ENCODE results near the gene RITA1. TPM values are rescaled to one million over a fixed set of nuclear protein-coding genes. Genes with fewer than 3 reads are reported as not detected.

The RITA1 gene
- total RNA-seq, 2 experiments from 2014 or later, result 21.0 to 22.6 TPM

DNA sequence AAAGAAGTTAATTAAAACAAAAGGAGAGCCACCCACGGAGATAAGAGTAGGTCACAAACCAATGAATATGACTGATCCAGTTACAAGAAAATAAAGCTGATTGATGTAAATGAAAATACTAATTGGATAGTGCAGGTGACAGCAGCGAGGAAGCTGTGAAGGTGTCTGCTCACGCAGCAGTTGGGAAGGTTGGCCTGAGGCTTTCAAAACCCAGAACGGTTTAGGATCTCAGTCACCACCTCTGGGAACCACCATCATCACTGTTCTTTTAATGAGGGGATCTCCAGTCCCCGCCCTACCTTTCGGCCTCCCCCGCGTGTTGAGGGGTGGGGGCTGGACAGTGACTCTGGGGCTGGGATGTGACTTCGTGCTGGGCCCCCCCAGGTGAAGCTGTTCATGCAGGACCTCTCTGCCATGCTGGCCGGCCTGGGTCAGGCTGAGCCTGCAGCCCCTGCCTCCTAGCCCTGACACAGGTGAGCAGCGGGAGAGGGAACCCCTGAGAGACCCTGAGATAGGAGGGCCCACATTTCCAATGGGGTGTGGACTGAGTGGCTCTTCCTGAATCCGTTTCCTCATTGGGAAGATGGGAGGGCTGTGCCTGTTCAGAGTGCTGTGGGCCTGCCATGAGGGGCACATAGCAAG lies 28.2 kb upstream of the RITA1 start:
- peaks cover 5% of the 10 kb centered on the region for H3K27me3 Mint-ChIP-seq (ENCODE audit: low read depth)
- ChIA-PET CTCF (no interaction called here), POLR2A (interaction anchor here (1.0 kb wide), 1 partner anchor 11 kb away, joined by 3 read pairs; no protein-coding TSS in a partner anchor)
- DNase-seq, result no peak
- peaks cover 27% of the 10 kb centered on the region for H3K4me1 Mint-ChIP-seq (ENCODE audit: low read depth)
- ATAC-seq, result no peak
- no peak overlapping the region for H3K27ac Mint-ChIP-seq
- no peaks in the 10 kb centered on the region for H3K9me3 Mint-ChIP-seq (ENCODE audit: insufficient read depth)
- H3K36me3 Mint-ChIP-seq (ENCODE audit: low read depth), result peaks cover 35% of the 10 kb centered on the region
- H3K4me3 Mint-ChIP-seq, result no peak overlapping the region

DNA sequence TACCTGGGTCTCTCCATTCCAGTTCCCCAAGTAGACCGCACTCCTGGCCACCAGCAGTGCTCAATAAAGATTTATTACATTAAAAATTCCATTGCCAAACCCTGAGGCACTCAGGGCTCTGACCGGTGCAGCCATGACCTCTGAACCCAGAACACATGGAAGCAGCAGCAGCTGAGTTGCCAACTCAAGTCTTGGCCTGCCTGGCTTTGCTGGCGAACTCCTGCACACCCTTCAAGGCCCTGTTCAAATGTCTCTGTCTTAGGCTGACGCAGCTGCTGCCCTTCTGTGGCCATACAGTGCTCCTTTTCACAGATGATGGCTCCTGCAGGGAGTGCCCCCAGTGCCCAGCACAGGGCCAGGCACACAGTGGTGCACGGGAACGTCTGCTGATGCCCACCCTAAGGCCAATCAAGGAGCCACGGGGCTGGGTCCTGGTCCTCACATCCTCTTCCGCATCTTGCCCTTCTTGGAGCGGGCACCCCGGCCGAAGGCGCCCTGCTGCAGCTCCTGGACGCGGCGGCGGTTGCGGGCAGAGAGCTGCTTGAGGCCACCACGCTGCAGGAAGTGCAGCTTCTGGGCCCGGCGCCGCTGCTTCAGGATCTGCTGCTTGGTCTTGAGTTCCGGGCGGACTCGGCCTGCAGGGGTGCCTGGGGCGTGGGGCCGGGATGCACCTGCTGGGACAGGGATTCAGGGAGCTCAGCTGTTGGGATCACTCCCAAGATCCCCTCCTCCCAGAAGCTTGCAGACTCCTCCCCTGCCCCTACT lies 26.9 kb upstream of the RITA1 start:
- H3K36me3 Mint-ChIP-seq (ENCODE audit: low read depth), result peaks cover 47% of the 10 kb centered on the region
- CTCF ChIA-PET, result interaction anchor here (5.4 kb wide), 1 partner anchor 15 kb away, joined by 21 read pairs; no protein-coding TSS in a partner anchor
- POLR2A ChIA-PET, result interaction anchor here (0.6 to 1.0 kb wide), 2 partner anchors 10 to 16 kb away, joined by 3 read pairs; no protein-coding TSS in a partner anchor
- ATAC-seq, result no peak
- peaks cover 4% of the 10 kb centered on the region for H3K27me3 Mint-ChIP-seq (ENCODE audit: low read depth)
- H3K4me1 Mint-ChIP-seq (ENCODE audit: low read depth), result peaks cover 19% of the 10 kb centered on the region
- H3K9me3 Mint-ChIP-seq (ENCODE audit: insufficient read depth), result no peaks in the 10 kb centered on the region
- H3K27ac Mint-ChIP-seq, result no peak overlapping the region
- no peak for DNase-seq
- no peak overlapping the region for H3K4me3 Mint-ChIP-seq

DNA sequence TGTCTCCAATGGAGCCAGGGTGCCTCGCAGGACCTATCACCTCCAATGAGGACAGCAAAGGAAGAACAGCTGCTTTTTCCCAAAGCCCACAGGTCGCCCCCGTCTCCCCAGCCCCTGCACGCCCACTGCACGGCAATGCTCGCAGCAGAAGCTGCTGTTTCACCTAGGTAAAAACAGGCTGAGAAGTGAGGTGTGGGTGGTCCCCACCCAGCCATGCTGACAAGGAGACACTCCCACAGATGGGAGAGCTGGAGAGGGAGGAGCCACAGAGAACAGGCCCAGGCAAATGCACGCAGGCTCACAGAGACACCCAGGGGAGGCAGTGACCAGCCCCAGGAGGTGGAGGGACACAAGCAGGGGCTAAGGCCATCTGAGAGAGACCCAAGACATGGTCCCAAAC lies 25.6 kb upstream of the RITA1 start:
- H3K27ac Mint-ChIP-seq, result peak overlapping the region; percentile 62
- no peaks in the 10 kb centered on the region for H3K9me3 Mint-ChIP-seq (ENCODE audit: insufficient read depth)
- no peak for DNase-seq
- ChIA-PET CTCF (interaction anchor here (5.4 kb wide), 1 partner anchor 14 kb away, joined by 21 read pairs; no protein-coding TSS in a partner anchor), POLR2A (no interaction called here)
- peaks cover 14% of the 10 kb centered on the region for H3K4me1 Mint-ChIP-seq (ENCODE audit: low read depth)
- no peaks in the 10 kb centered on the region for H3K27me3 Mint-ChIP-seq (ENCODE audit: low read depth)
- no peak overlapping the region for H3K4me3 Mint-ChIP-seq
- peaks cover 49% of the 10 kb centered on the region for H3K36me3 Mint-ChIP-seq (ENCODE audit: low read depth)
- no peak for ATAC-seq

DNA sequence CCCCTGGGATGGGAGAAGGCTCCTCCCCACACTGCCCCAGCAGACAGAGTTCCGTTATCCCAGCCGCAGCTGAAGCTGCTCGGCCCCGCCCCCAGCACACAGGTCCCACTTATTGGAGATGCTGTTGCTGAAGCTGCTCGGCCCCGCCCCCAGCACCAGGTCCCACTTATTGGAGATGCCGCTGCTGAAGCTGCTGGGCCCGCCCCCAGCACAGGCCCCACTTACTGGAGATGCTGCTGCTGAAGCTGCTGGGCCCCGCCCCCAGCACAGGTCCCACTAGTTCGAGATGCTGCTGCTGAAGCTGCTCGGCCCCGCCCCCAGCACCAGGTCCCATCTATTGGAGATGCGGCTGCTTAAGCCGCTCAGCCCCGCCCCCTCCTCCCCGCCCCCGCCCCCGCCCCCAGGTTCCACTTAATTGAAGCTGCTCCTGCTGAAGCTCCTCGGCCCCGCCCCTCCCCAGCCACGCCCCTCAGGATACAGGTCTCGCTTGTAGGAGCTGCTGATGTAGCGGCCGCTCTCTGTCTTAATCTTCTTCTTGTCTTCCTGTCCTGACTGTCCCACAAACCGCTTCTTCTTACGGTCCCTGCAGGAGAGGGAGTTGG lies 24.0 kb upstream of the RITA1 start:
- H3K9me3 Mint-ChIP-seq (ENCODE audit: insufficient read depth), result no peaks in the 10 kb centered on the region
- H3K4me1 Mint-ChIP-seq (ENCODE audit: low read depth), result peaks cover 2% of the 10 kb centered on the region
- H3K27ac Mint-ChIP-seq, result no peak overlapping the region
- ChIA-PET POLR2A (no interaction called here), CTCF (interaction anchor here (1.3 to 5.4 kb wide), 2 partner anchors 12 to 25 kb away, joined by 3 to 21 read pairs; no protein-coding TSS in a partner anchor)
- H3K27me3 Mint-ChIP-seq (ENCODE audit: low read depth), result no peaks in the 10 kb centered on the region
- DNase-seq (no peak), ATAC-seq (peak; percentile 38)
- peaks cover 58% of the 10 kb centered on the region for H3K36me3 Mint-ChIP-seq (ENCODE audit: low read depth)
- H3K4me3 Mint-ChIP-seq, result no peak overlapping the region

DNA sequence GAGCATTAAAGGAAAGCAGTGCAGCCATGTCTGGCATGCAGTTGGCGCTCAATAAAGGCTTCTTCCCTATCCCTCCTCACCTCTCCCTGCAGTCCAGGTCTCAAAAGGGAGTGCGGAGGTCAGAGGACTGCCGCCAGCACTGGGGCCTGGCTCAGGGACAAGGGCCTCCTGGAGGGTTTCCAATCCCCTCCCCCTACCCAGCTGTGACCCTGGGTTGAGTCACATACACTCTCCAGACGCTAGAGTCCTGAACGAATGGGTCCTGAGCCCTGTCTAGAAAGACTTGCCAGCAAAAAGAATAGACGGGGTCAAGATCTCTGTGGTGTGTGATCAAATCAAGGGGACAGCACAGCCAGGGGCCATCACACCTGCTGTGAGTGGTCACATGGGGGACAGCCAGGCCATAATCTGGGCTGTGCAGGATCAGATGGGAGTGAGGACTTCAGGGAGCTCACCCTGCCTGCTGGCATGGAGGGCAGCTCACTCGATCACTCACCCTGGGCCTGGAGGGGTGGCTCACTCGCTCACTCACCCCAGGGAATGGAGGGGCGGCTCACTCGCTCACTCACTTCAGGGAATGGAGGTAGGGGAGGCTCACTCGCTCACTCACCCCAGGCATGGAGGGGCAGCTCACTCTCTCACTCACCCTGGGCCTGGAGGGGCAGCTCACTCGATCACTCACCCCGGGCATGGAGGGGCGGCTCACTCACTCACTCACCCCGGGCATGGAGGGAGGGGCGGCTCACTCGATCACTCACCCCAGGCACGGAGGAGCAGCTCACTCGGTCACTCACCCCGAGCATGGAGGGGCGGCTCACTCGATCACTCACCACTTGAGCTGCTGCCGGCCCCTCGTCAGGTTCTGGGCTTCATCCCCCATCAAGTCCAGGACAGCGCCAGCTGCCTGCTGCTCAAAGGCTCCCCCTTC lies 23.2 kb upstream of the RITA1 start:
- Mint-ChIP-seq H3K27me3 (ENCODE audit: low read depth) (no peaks in the 10 kb centered on the region), H3K9me3 (ENCODE audit: insufficient read depth) (no peaks in the 10 kb centered on the region), H3K4me1 (ENCODE audit: low read depth) (peaks cover 2% of the 10 kb centered on the region), H3K36me3 (ENCODE audit: low read depth) (peaks cover 57% of the 10 kb centered on the region), H3K4me3 (no peak overlapping the region), H3K27ac (no peak overlapping the region)
- no peak for DNase-seq
- POLR2A ChIA-PET, result interaction anchor here (0.6 kb wide), 1 partner anchor 196 kb away, joined by 5 read pairs; no protein-coding TSS in a partner anchor
- CTCF ChIA-PET, result interaction anchor here (1.3 to 5.4 kb wide), 3 partner anchors 11 to 114 kb away, joined by 3 to 21 read pairs (median 3); no protein-coding TSS in a partner anchor
- ATAC-seq, result no peak

DNA sequence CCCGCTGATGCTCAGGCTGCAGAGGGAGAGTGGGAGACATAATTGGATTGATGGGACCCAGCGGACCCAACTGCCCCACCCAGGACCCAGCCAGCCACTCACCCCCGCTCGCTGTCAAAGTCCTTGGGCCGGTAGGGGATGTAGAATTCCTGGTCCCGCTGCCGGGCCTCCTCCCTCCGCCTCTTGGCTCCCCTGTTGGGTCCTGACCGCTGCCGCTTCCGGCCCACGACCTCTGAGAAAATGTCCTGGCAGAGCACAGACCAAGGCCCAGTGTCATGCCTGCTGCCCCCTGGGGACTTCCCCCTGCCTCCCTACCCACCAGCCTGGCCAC lies 22.5 kb upstream of the RITA1 start:
- DNase-seq (no peak), ATAC-seq (no peak)
- no peak overlapping the region for H3K27ac Mint-ChIP-seq
- no peaks in the 10 kb centered on the region for H3K27me3 Mint-ChIP-seq (ENCODE audit: low read depth)
- POLR2A ChIA-PET, result interaction anchor here (0.6 kb wide), 1 partner anchor 195 kb away, joined by 5 read pairs; no protein-coding TSS in a partner anchor
- CTCF ChIA-PET, result interaction anchor here (1.3 to 5.4 kb wide), 2 partner anchors 11 to 114 kb away, joined by 3 to 21 read pairs; no protein-coding TSS in a partner anchor
- no peaks in the 10 kb centered on the region for H3K9me3 Mint-ChIP-seq (ENCODE audit: insufficient read depth)
- peaks cover 2% of the 10 kb centered on the region for H3K4me1 Mint-ChIP-seq (ENCODE audit: low read depth)
- peaks cover 52% of the 10 kb centered on the region for H3K36me3 Mint-ChIP-seq (ENCODE audit: low read depth)
- no peak overlapping the region for H3K4me3 Mint-ChIP-seq

DNA sequence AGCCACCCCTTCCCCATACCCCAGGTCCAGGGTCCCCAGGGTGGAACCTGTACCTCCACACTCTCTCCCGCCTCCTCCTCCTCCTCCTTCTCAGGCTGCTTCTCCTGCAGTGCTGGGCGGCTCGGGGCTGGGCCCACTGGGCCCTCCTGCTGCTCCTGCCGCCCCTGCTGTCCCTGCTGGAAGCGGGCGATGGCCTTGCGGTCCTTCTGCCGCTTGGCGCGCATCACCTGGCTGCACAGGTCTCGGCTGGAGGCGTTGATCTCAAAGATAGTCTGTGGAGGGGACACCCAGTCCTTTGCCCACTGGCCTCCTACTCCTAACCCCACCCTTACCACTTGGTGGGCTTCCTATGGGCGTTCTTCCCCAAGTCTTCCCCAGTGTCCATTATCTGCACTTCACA lies 21.5 kb upstream of the RITA1 start:
- ATAC-seq (no peak), DNase-seq (no peak)
- Mint-ChIP-seq H3K4me1 (ENCODE audit: low read depth) (peaks cover 2% of the 10 kb centered on the region), H3K27me3 (ENCODE audit: low read depth) (no peaks in the 10 kb centered on the region), H3K4me3 (no peak overlapping the region), H3K36me3 (ENCODE audit: low read depth) (peaks cover 50% of the 10 kb centered on the region), H3K27ac (no peak overlapping the region), H3K9me3 (ENCODE audit: insufficient read depth) (no peaks in the 10 kb centered on the region)
- POLR2A ChIA-PET, result interaction anchor here (1.2 kb wide), 2 partner anchors 16 to 171 kb away, joined by 3 read pairs; partner anchors contain the start of gene SLC8B1
- CTCF ChIA-PET, result interaction anchor here (2.6 kb wide), 1 partner anchor 10 kb away, joined by 8 read pairs; no protein-coding TSS in a partner anchor

DNA sequence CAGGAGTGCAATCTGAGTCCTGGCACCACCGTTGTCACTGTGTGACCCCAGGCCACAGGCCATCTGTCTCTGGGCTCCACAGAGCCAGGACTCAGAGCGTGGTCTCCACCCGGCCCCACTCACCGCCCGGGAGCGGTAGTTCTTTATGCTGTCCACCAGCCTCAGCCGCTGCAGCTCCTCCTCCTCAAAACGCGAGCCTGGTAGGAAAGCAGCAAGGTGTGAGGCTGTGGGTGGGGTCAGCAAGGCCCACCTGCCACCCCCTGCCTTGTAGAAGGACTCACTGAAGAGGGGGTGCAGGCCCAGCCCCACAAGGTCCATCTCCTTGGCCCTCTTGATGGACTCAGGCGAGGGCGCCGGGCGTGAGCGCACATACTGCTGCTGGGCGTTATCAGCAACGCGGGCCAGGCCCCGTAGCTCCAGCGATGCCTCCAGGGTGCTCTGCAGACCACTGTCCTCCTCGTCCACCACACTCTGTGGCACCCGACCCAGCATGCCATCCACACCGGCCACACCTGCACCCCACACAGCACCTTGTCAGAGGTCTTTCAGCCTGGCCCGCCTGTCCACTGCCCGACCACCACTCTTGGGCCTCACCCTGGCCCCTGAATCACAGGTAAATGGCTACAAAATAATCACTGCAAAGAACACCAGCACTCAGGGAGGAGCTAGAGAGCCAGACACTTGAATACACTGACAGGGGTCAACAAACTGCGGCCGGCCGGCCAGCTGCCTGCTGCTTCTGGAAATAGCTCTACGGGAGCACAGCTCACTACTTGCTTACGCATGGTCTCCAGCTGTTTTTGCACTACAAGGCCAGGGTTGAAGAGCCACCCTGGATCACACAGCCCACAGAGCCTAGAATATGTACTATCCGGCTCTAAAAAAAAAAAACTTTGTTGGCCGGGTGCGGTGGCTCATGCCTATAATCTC lies 19.7 kb upstream of the RITA1 start:
- Mint-ChIP-seq H3K4me3 (no peak overlapping the region), H3K27ac (no peak overlapping the region), H3K36me3 (ENCODE audit: low read depth) (peaks cover 57% of the 10 kb centered on the region), H3K4me1 (ENCODE audit: low read depth) (no peaks in the 10 kb centered on the region), H3K9me3 (ENCODE audit: insufficient read depth) (no peaks in the 10 kb centered on the region), H3K27me3 (ENCODE audit: low read depth) (no peaks in the 10 kb centered on the region)
- POLR2A ChIA-PET, result no interaction called here
- ATAC-seq, result no peak
- DNase-seq, result no peak
- CTCF ChIA-PET, result interaction anchor here (0.6 to 2.6 kb wide), 4 partner anchors 8 to 116 kb away, joined by 3 to 8 read pairs (median 5); no protein-coding TSS in a partner anchor

DNA sequence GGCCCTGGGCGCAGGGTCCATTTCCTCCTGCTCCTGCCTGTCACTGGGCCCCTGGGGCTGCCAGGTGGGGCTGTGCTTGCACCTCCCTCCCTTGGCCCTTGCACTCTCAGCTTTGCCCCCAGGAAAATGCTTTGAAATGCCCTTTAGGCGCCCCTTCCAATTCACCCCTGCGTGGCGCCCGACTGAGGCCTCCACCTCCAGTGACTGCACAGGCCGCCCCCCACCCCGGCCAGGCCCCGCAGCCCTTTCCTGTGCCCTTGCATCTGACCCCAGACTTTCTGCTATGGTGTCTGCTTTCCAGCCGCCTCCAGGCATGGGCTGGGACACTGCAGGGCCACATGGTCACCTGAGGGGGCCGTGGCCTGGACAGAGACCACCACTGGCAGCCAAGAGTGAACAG lies 17.7 kb upstream of the RITA1 start:
- Mint-ChIP-seq H3K27me3 (ENCODE audit: low read depth) (no peaks in the 10 kb centered on the region), H3K27ac (no peak overlapping the region), H3K9me3 (ENCODE audit: insufficient read depth) (no peaks in the 10 kb centered on the region), H3K4me1 (ENCODE audit: low read depth) (no peaks in the 10 kb centered on the region), H3K4me3 (no peak overlapping the region), H3K36me3 (ENCODE audit: low read depth) (peaks cover 60% of the 10 kb centered on the region)
- ChIA-PET POLR2A (interaction anchor here (1.0 kb wide), 1 partner anchor 10 kb away, joined by 3 read pairs; no protein-coding TSS in a partner anchor), CTCF (interaction anchor here (0.6 kb wide), 1 partner anchor 237 kb away, joined by 4 read pairs; no protein-coding TSS in a partner anchor)
- no peak for ATAC-seq
- no peak for DNase-seq

DNA sequence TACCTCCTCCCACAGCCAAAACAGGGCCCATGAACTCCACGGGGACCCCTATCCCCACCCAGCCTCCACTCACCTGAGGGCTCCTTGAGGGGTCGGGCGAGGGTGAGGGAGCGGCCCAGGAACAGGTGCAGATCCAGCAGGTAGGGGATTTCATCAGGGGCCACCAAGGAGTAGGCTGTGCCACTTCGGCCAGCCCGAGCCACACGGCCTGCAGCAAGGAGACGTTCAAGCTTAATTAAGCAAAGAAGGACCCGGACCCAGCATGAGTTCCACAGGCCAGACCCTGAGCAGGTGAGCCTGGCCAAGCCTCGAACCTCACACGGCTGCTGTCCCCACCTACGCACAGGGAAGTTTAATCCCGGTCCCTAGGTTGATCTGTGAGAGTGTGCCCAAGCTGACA lies 15.8 kb upstream of the RITA1 start:
- no peak for DNase-seq
- Mint-ChIP-seq H3K27me3 (ENCODE audit: low read depth) (no peaks in the 10 kb centered on the region), H3K27ac (no peak overlapping the region), H3K9me3 (ENCODE audit: insufficient read depth) (no peaks in the 10 kb centered on the region), H3K4me3 (no peak overlapping the region), H3K36me3 (ENCODE audit: low read depth) (peaks cover 60% of the 10 kb centered on the region), H3K4me1 (ENCODE audit: low read depth) (peaks cover 2% of the 10 kb centered on the region)
- CTCF ChIA-PET, result no interaction called here
- no peak for ATAC-seq
- POLR2A ChIA-PET, result no interaction called here
